ENCODE measurements around the gene PCDHAC1. TPM values are rescaled to one million over a fixed set of nuclear protein-coding genes. Genes with fewer than 3 reads are reported as not detected.

Gene PCDHAC1
- total RNA-seq, 1 experiment from 2014 or later = 1.0 TPM

Other genes starting within 250 kb of the PCDHAC1 start
- 91.1 TPM for gene HARS1, start 234.9 kb upstream of the PCDHAC1 start, total RNA-seq (2021; ENCODE audit: unreplicated experiment)
- 38.8 TPM for gene HARS2, start 234.8 kb upstream of the PCDHAC1 start, total RNA-seq (2021; ENCODE audit: unreplicated experiment)
- gene ZMAT2, start 225.9 kb upstream of the PCDHAC1 start, total RNA-seq (2021; ENCODE audit: unreplicated experiment) = 55.3 TPM
- gene PCDHA1, start 140.2 kb upstream of the PCDHAC1 start, total RNA-seq (2021; ENCODE audit: unreplicated experiment) = not detected
- gene PCDHA2, start 131.4 kb upstream of the PCDHAC1 start, total RNA-seq (2021; ENCODE audit: unreplicated experiment) = not detected
- gene PCDHA3, start 125.2 kb upstream of the PCDHAC1 start, total RNA-seq (2021; ENCODE audit: unreplicated experiment) = not detected
- not detected for gene PCDHA4, start 119.2 kb upstream of the PCDHAC1 start, total RNA-seq (2021; ENCODE audit: unreplicated experiment)
- gene PCDHA5, start 104.7 kb upstream of the PCDHAC1 start, total RNA-seq (2021; ENCODE audit: unreplicated experiment) = not detected
- gene PCDHA6, start 98.3 kb upstream of the PCDHAC1 start, total RNA-seq (2021; ENCODE audit: unreplicated experiment) = not detected
- gene PCDHA7, start 92.0 kb upstream of the PCDHAC1 start, total RNA-seq (2021; ENCODE audit: unreplicated experiment) = not detected
- not detected for gene PCDHA8, start 85.1 kb upstream of the PCDHAC1 start, total RNA-seq (2021; ENCODE audit: unreplicated experiment)
- gene PCDHA9, start 77.9 kb upstream of the PCDHAC1 start, total RNA-seq (2021; ENCODE audit: unreplicated experiment) = not detected
- 0.05 TPM for gene PCDHA10, start 70.4 kb upstream of the PCDHAC1 start, total RNA-seq (2021; ENCODE audit: unreplicated experiment)
- 0.27 TPM for gene PCDHA11, start 57.3 kb upstream of the PCDHAC1 start, total RNA-seq (2021; ENCODE audit: unreplicated experiment)
- not detected for gene PCDHA12, start 51.0 kb upstream of the PCDHAC1 start, total RNA-seq (2021; ENCODE audit: unreplicated experiment)
- not detected for gene PCDHA13, start 44.2 kb upstream of the PCDHAC1 start, total RNA-seq (2021; ENCODE audit: unreplicated experiment)
- 3.2 TPM for gene PCDHAC2, start 40.2 kb downstream of the PCDHAC1 start, total RNA-seq (2021; ENCODE audit: unreplicated experiment)
- not detected for gene PCDHB1, start 125.1 kb downstream of the PCDHAC1 start, total RNA-seq (2021; ENCODE audit: unreplicated experiment)
- not detected for gene PCDHB2, start 168.3 kb downstream of the PCDHAC1 start, total RNA-seq (2021; ENCODE audit: unreplicated experiment)
- gene PCDHB3, start 174.2 kb downstream of the PCDHAC1 start, total RNA-seq (2021; ENCODE audit: unreplicated experiment) = 0.10 TPM
- not detected for gene PCDHB4, start 195.5 kb downstream of the PCDHAC1 start, total RNA-seq (2021; ENCODE audit: unreplicated experiment)
- gene PCDHB5, start 208.9 kb downstream of the PCDHAC1 start, total RNA-seq (2021; ENCODE audit: unreplicated experiment) = not detected
- gene PCDHB6, start 223.8 kb downstream of the PCDHAC1 start, total RNA-seq (2021; ENCODE audit: unreplicated experiment) = not detected
- gene PCDHB7, start 246.3 kb downstream of the PCDHAC1 start, total RNA-seq (2021; ENCODE audit: unreplicated experiment) = not detected